ENCODE results near the gene ALOXE3.

Gene ALOXE3

DNA sequence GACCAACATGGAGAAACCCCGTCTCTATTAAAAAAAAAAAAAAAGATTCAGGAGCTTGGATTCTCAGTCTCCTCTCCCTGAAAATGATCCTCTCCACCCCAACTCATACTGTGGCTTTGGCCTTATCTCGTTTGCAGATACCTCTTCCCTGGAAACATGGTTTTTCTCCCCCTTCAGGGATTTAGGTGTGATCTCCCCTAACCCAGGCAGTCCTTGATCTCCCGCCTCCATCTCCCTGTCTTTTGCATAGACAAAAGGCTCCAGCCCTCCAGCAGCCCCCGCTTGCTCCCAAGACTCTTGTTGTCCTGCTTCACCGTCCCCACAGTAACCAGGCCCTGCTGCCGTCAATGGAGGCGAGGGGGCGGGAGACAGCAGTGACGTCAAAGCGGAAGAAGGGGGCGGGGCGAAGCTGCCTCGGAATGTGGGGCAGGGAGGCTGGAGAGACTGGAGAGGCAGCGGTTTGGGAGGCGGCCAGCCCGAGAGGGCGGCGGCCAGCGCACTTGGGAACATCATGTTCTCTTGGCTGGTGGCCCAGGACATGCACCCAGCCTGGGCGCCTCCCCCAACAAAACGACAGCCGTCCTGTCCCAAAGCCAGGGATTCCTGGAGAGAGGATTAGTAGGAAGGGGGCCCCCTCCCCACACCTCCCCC is 35.8 kb upstream of the ALOXE3 start:
- peak; percentile 62 to 90 for DNase-seq (ENCODE audit: low read depth in 2 of 2)

DNA sequence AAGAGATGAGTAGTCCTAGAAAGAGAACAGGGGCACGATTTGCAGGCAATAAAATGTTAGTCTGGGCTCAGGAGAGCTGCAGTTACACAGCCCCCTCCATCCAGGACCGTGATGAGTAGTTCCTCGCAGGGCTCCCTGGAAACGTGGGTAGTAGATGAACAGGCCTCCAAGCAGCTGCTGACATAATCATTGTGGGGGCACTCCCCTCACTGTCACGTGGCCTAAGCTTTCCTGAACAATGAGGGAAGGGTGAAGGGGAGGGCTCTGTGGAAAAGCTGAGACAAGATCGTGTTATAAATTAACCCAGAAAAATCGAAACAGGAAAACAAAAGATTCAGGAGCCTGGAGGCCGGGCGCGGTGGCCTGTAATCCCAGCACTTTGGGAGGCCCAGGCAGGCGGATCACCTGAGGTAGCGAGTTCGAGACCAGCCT is 35.2 kb upstream of the ALOXE3 start:
- peak in 1 of 2 donors; percentile 46 for DNase-seq (ENCODE audit: low read depth in 2 of 2)

DNA sequence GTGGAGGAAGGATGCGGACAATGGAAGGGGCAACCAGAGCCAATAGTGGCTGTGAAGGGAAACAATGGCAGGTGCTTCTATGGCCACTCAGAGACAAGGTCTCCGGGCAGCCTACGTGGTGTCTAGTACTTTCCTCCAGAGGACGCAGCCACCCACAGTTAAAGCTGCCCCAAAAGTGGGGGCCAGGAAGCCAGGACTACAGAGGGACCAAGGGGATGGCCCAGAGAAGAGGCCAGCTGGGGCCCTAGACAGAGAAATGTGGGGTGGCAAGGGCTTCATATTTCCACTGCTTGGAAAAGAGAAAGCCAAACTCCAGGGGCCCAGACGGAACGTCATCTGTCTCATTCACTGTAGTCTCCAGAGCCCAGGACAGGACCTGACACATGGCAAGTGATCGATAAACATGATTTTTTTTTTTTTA is 34.7 kb upstream of the ALOXE3 start:
- DNase-seq (ENCODE audit: low read depth in 2 of 2) = no peak

DNA sequence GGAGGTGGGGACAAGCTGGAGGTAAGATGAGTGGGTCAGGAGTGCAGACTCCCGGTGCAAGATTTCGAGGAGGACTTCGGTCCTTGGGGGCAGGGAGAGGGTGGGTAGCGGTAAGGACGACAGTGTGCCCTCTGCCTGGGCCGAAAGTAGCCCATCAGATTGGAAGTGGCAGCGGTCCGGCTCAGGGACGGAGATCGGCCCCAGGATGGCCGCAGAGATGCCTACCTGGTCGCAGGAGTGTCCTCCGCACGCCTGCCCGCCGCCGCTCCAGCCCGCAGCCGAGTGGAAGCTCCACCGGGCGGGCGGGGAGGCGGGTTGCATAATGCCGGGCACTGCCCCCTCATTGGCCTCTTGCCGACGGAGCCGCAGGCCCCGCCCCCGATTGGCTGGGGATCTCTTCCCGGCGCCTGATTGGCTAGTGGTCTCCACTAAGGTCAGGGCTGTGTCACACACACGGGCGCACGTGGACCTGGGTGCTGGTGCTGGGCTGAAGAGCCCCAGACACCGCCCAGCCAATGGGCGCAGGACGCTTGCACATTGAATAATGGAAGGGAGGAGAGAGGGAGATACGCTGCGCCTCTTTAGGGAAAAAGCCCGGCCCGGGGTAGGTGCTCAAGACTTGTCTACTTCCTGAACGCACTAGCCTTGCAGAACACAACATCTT is 33.9 kb upstream of the ALOXE3 start, which contains the start of gene PER1:
TSS of gene PER1 (minus strand) at position 293 of the 664 bp plus-strand sequence. CDS start 1,698 bp downstream, outside the sequence.
- peak; percentile 75 to 91 for DNase-seq (ENCODE audit: low read depth in 2 of 2)

DNA sequence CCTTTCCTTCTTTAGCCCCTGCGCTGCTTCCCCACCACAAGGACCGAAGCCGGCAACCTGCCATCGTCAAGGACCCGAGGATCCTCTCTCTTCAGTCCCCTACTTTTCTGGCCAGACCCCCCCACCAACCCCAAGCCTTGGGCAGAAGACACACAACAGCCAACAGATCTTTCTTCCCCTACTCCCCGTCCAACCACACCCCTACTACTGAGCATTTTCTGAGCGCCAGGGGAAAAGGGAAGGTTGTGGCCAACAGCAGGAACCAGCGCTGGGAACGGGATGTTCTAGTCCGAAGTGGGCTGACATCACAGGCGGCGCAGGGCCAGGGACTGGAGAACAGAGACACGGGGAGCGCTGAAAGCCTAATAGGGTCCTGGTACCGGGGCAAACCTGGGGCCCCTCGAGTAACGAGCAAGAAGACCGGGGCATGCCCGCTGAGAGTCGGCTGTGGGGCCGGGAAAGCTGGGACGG is 33.4 kb upstream of the ALOXE3 start:
- DNase-seq (ENCODE audit: low read depth in 2 of 2) = no peak

DNA sequence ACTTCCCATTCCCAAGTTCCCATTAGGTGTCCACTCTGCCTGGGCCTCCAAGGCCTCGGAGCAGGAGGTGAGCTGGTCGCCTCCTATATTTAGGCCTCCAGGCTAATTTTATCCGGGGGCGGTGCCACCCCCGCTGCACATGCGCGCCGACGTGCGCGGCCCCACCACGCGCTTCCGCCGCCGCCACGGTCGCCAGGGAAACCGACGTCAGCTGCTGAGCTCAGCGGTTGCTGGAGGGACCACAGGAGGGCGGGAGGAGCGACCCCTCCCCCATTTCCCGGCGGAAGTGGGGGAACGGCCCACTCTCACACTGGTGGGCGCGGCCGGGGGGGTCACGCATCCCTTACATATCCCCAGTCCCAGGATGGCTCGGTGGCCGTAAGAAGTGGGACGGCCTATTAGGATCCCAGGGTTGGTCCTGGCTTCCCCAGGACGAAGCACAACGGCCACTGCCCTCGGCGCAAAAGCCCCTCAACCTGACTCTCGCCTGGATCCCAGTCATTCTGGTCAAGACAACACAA is 32.9 kb upstream of the ALOXE3 start:
- DNase-seq (ENCODE audit: low read depth in 2 of 2) = peak; percentile 78 to 82

DNA sequence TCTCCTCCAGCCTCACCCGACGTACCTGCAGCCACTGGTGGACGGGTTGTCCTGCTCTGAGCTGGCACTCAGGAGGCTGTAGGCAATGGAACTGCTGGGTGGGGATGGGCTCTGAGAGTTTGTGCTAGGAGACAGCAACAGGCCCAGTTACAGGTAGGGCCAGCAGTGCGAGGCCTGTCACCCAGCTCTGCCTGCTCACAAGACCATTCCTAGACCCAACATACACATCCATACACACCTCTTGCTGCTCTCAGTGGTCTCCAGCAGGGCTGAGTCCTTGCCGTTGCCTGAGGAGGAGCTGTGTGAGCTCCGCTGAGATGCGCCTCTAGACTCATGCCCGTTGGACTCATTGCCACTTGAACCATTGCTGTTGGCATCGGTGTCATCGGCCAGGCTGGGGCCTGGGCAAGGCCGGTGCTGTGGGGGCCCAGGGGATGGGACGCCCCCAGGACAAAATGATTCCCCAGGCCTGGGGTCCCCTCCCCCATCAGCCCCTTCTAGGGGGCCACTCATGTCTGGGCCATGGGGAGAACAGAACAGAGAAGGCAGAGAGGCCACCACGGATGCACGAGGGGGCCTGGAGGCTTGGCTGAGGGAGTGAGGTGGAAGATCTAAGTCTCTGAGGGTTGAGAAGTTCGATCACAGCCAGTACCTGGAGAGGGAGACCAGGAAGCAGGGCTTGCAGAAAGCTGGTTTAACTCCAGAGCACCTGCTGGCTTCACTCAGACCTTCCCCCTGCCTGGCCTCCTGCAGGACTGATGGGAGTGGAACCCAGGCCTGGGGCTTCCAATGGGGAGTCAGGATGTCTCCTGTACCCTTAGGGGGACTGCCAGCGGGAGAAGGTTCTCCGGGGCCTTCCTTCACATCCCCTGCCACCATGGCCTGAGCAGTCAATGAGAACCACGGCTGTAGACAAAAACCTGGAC is 32.1 kb upstream of the ALOXE3 start:
- DNase-seq (ENCODE audit: low read depth in 2 of 2) = no peak

DNA sequence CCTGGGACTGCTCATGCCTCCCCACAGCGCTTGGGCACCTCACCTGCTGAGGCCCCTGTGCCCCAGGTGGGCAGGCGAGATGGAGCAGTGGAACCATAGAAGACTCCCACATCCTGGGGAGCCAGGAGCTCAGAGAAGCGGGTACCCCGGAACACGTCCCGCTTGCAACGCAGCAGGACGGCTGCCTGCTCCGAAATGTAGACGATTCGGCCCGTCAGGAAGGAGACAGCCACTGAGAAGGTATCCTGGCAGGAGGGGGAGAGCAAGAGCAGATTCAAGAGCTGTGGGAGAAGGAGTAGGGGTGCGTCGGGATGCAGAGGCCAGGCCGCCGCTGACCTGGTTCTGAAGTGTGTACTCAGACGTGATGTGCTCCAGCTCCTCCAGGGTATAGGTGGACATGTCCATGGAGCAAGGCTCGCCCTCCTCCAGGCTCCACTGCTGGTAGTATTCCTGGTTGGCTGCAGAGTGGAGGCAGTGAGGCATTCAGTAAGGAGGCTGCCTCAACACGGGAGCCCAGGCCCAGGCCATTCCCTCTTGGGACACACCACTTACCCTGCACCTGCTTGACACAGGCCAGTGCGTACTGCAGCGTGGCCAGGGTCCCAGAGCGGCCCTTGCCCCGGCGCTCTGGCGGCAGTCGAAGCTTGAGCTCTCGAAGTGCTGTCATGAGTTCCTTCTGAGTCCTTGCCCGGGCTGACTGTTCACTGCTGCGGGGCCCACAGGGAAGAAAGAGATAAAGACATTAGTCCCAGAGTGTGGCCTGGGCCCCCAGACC is 31.3 kb upstream of the ALOXE3 start:
- DNase-seq (ENCODE audit: low read depth in 2 of 2) = no peak

DNA sequence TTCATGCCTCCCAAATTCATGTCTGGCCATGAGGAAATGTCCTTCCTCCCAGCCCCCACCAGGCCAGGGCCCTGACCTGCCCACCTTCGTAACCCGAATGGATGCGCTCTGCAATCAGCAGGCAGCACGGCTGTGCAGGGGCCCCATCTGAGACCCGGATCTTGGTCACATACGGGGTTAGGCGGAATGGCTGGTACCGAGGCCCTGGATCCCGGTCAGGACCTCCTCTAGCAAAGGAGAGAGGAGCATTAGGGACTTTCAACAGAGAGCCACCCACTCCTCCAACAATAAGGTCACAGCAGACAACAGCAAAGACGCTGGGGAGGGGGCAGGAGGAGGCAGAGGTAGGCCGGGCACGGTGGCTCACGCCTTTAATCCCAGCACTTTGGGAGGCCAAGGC is 30.2 kb upstream of the ALOXE3 start:
- no peak for DNase-seq (ENCODE audit: low read depth in 2 of 2)

DNA sequence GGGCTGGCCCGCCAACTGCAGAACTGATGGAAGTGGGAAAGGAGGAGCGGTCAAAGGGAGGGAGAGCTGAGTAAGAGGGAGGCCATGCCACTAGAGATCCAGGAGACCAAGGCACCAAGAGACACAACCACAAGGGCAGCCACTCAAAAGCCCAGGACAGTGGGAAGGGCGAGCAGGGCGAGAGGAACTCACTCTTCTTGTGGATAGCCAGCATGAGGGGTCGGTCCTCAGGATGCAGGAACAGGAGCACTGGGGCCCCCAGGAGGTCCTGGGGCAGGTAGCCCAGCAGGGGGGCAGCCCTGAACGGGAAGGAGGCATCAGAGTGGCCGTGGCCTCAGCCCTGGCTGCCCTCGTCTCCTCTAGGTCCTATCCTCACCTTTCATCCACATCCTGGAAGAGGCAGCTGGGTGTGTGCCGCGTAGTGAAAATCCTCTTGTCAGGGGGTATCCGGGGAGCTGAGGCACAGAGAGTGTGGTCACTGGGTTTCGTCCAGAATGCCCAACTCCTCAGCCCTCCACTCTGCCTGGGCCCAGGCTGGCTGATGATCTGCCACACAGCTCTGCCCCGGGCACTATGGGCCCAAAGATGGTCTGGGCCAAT is 29.6 kb upstream of the ALOXE3 start:
- DNase-seq (ENCODE audit: low read depth in 2 of 2) = no peak

DNA sequence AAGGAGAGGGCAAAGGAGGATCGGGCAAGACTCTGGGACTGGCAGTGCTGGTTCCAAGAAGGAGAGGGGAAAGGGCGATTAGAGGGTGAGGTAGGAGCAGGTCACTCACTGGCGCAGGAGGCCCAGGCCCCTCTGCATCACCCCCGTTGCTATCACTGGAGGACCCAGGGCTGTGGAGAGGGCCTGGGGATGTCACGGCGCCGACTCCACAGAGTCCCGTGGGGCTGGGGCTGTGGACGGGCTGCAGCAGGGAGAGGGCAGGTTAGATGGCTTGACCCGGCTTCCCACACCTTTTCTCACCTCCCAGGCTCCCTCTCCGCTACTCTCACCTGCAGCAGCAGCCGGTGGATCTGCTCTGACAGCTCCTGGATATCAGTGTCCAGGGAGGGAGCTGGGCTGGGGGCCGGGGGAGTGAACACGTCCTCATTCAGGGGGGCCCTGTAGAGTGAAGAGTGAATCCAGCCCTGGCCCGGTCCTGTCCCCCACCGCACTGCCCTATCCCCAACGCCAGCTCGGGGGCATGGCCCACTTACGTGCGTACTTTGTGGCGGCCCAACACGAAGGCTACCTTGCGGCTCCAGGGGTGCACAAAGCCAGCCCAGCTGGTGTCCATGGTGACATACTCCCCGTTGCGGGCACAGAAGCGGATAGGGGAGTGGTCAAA is 29.0 kb upstream of the ALOXE3 start:
- no peak for DNase-seq (ENCODE audit: low read depth in 2 of 2)

DNA sequence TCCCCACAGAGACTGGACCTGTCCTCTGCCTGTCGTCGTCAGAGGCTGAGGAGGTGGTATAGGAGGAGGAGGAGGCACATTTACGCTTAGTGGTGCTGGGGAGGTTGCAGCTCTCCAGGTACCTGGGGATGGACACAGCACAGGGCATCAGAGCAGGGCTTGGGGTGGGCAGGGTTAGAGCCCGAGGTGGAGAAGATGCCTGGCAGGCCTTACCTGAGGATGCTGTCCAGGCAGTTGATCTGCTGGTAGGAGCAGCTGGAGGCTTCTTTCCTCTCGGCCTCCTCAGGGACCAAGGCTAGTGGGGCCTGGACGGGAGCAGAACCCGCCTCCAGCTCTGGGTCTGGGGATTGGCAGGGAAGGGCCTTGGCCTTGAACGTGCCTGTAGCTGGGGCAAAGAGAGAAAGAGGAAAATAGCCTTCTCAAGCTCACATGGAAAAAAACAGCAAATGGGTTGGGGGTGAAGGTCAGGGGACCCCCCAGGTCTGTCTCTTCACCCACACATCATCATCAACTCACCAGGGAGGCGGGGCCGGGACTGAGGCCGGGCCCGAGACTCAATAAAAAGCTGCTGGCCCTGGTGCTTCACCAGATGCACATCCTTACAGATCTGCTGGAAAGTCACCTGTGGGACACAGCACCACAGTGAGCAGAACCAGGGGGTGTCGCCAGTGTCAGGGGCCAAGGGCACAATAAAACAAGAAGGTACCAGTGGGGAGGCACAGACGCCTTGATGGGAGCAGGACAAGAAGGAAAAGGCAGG is 28.2 kb upstream of the ALOXE3 start:
- no peak for DNase-seq (ENCODE audit: low read depth in 2 of 2)

DNA sequence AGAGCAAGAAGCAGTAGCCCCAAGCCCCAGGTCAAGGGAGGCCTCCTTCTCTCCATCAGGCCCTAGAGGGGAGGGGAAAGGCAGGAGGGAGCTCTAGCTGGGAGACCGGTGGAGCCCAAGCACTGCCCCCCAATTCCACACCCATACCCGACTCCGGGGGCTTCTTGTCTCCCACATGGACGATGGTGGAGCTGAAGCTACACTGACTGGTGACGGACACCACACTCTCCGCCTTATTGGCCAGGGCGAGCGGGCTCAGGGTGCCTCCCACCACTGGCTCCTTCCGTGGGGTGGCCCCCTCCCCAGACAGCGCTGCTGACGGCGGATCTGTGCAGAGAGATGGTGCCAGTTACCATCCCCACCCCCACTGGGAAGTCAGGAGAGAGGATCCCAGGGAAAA is 27.5 kb upstream of the ALOXE3 start:
- DNase-seq (ENCODE audit: low read depth in 2 of 2) = no peak

DNA sequence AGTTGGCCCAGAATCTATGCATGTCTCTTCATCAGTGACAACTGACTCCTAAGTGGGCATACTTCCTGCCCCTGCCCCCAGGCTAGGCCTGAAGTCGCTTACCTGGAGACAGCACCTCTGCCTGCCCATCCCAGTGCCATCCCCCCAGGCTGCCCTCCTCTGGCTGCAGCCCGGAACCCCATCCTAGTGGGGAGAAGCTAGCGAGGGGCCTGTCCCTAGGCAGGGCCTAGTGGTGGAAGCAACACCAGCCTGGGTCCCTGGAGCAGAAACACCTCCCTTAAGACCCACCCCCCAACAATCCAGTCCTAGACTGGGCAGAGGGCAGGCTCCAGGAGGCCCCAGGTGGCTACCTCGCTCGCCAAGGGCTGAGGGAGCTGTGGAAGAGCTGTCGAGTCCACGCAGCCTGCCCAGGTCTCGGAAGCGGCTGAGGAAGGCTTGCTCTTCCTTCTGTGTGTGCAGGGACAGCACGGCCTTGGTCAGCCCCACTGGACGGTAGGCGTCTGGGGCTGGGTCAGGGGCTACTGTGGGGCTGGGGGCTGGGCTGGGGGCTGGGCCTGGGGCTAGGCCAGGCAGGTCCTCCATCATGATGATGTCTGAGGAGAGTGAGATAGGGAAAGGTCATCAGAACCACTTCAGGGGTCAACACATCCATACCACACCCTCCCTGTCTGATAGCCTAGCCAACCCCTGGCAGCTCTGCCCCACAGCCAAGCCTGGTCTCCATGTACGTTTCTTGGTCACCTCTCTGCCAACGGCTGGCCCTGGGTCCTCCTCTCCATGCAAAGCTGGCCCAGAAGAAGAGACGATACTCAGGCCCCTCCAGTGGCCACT is 26.3 kb upstream of the ALOXE3 start:
- no peak for DNase-seq (ENCODE audit: low read depth in 2 of 2)

DNA sequence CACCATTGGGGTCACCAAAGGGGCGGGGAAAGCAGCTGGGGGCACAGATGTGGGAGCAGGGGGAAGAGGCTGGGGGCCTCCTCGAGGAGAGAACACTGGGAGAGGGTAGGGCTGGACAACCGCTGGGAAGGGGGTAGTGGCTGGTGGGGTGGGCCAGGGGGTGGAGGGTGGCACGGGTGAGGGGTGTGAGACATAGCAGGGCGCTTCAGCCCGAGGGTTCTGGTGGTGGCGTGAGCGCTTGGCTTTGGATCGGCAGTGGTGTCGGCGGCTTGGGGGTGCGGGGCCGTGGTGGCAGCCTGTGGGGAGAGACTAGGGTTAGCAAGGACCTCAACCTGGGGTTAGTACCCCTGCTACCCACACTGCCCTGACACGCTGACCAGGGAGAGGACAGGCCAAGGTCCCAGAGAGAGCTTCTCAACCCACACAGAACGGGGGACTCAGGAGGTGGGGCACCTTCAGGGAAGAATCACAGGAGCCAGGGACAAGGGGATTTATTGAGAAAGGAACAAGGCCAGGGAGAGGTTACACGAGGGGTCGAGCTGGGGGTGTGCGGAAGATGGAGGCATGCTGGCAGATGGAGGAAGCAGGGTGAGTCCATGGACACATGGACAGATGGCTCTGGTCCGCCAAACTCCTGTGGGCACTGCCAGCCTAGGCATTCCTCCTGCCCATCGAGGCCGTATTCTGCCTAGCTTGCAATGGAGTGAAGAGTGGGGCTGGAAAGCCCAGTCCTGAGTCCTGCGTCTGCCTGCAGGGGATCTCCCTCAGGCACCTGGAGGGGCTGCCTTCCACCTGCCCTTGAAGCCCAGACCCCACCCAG is 25.5 kb upstream of the ALOXE3 start:
- no peak for DNase-seq (ENCODE audit: low read depth in 2 of 2)

DNA sequence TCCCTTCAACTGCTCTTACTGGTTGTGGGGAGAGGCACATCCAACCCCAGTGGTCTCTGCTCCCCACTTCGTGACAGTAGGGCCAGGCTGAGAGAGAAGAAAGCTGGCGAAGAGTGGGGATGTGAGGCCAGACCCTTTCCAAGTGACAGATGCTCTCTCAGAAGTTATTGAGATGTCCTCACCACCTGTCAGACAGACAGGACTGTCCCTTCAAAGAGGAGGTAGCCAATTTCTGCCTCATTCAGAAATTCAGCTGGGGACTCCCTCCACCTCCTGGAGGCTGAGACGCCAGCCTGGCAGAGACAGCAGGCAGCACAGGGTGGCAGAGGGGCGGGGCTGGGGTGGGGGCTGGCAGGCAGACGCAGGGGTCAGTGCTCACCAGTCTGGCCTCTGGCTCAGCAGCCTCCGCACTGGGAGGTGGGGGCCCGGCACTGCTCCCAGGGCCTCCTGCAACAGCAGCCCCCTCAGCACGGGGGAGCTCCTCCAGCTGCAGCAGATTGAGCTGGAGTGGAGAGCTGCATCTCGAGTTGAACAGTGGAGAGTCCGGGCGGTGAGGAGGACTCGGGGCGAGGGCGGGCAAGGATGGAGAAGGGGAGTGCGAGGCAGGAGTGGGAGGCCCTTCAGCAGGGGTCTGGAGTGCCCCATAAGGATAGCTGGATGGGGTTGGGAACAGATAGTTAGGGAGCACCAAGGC is 24.7 kb upstream of the ALOXE3 start:
- no peak for DNase-seq (ENCODE audit: low read depth in 2 of 2)

Data from activated CD4-positive, alpha-beta T cell treated with anti-CD3 and anti-CD28 coated beads for 24 hours (primary cell).